Stomach (tissue), 4 donors: Measurements from ENCODE around the gene AFAP1.

Source experiments
- CTCF ChIP-seq, 7 experiments: fragments of 450-650 bp in 4 of 7; fragments of 200-600 bp in 3 of 7; sonication (generic) in 3 of 7; IDR thresholded peaks; one replicate each; pipeline ENCODE4 v1.5.1; 2016 to 2019; ENCODE audit warnings: antibody characterized with exemption in 7 of 7, control low read depth in 2 of 7, mild to moderate bottlenecking in 1 of 7
- POLR2A ChIP-seq, 4 donors: fragments of 450-650 bp; IDR thresholded peaks; one replicate each; pipeline ENCODE4 v1.6.1; 2016; ENCODE audit warnings: antibody characterized with exemption in 4 of 4, control low read depth in 2 of 4, mild to moderate bottlenecking in 1 of 4, moderate library complexity in 1 of 4
- POLR2AphosphoS5 ChIP-seq, 3 donors: sonication (generic); formaldehyde crosslinking; IDR thresholded peaks; one replicate each; pipeline ENCODE4 v1.6.1; 2016; ENCODE audit warnings: antibody characterized with exemption in 3 of 3

GRCh38 chr4:7841894-7842293 is 97.8 kb downstream of the AFAP1 start:
- TF ChIP-seq CTCF (IDR thresholded peaks at IDR 0.05) = no peak
- TF ChIP-seq POLR2A (IDR thresholded peaks at IDR 0.05) = no peak
- TF ChIP-seq POLR2AphosphoS5 (IDR thresholded peaks at IDR 0.05) = no peak
